Midbrain (tissue), 1 donor: ENCODE results near the gene RPUSD1.
"Not testable (repeated sequence)": the region's sequence is repeated elsewhere in the genome, so short reads cannot be mapped to it uniquely, and the experiment has no call there.

ENCODE experiments used
- DNase-seq: peaks from one replicate; lab custom pipeline; 2025; lab: John Stamatoyannopoulos, UW

RPUSD1 gene

DNA sequence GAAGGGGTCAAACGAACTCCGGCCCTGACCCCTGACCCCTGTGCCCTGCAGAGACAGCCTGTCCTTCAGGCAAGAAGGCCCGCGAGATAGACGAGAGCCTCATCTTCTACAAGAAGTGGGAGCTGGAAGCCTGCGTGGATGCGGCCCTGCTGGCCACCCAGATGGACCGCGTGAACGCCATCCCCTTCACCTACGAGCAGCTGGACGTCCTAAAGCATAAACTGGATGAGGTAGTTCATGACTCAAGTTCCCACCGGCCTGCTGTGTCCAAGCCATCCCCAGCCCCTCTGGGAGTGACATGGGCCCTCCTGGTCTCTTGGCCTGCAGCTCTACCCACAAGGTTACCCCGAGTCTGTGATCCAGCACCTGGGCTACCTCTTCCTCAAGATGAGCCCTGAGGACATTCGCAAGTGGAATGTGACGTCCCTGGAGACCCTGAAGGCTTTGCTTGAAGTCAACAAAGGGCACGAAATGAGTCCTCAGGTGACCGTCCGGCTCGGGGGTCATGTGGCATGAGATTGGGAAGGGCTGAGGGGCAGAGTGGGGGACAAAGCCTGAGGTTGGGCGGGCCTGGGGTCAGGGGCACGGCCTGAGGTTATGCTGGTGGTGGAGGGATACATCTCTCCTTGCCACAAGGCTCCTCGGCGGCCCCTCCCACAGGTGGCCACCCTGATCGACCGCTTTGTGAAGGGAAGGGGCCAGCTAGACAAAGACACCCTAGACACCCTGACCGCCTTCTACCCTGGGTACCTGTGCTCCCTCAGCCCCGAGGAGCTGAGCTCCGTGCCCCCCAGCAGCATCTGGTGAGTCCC is 22.0 kb downstream of the RPUSD1 start:
- no peak for DNase-seq

DNA sequence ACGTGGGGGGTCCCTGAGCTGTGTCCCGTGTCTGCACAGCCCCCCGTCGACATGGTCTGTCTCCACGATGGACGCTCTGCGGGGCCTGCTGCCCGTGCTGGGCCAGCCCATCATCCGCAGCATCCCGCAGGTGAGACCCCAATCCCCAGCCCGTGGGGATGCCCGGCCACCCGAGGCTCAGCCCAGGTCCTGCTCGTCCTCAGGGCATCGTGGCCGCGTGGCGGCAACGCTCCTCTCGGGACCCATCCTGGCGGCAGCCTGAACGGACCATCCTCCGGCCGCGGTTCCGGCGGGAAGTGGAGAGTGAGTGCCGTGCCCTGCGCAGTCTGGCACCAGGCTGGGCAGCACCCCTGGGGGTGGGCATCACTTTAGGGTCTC is 22.7 kb downstream of the RPUSD1 start:
- DNase-seq, result no peak

DNA sequence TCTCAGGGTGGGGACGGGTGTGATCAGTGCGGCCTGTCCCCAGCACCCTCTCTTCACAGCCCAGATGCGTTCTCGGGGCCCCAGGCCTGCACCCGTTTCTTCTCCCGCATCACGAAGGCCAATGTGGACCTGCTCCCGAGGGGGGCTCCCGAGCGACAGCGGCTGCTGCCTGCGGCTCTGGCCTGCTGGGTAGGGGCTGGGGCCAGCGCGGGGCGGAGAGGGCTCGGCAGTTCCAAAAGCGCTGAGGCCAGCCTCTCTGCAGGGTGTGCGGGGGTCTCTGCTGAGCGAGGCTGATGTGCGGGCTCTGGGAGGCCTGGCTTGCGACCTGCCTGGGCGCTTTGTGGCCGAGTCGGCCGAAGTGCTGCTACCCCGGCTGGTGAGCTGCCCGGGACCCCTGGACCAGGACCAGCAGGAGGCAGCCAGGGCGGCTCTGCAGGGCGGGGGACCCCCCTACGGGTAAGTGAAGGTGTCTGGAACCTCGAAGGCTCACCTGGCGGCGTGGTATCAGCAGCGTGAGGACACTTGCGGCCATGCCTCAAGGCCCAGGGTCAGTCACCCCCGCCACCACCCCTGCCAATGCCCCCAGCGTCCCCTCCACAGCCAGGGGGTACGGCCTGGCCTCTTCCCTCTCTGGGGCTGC is 23.2 kb downstream of the RPUSD1 start:
- DNase-seq, result no peak

DNA sequence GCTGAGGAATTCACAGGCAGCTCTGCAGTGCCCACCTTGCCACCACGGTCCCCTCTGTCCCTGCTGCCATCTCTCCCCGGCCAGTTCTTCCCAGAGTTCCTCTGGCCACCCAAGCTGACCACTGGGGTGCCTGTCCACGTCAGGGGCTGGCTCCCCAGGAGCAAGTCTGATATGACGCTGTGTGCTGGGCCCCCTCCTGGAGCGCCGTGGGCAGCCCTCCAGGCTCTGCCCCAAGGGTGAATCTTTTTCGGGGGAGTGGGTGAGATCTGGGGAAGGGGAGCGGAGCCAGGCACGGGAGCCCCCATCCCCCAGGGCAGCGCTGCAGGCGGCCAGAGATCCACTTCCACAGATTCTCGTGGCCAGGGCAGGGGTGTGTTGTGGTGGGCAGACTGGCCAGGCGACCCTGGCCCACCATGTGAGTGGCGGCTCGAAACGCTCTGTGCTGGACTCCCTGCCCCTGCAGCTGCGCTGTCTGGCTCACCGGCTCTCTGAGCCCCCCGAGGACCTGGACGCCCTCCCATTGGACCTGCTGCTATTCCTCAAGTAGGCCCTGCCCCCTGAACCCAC is 23.9 kb downstream of the RPUSD1 start:
- DNase-seq, result no peak

DNA sequence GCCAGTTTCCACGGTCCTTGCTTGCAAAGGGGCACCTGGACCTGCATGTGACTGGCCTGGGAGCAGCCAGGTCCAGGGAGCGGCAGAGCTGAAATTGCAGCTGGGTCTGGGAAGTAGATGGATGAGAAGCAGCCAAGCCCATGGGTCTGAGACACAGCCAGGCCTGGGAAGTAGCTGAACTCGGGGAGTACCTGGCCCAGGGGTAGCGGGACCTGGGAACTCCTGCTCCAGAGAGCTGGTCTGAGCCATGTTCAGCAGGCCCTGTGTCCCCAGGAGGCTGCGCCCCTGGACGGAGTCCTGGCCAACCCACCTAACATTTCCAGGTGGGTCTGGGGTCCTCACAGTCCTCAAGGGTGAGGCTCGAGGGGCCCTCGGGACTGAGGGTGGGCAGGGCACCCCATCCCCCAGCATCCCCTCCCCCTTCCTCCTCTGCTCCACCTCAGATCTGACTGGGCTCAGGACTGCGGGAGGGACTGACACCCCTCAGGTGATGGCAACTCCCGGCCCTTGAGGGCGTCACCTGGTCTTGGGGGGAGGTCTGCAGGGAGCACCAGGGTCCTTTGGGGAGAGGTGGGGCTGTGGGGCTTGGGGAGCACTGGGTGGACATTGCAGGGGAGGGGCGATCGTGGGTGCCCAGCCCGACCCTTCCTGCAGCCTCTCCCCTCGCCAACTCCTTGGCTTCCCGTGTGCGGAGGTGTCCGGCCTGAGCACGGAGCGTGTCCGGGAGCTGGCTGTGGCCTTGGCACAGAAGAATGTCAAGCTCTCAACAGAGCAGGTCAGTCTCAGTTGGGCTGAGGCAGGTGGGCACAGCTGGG is 24.6 kb downstream of the RPUSD1 start:
- no peak for DNase-seq

DNA sequence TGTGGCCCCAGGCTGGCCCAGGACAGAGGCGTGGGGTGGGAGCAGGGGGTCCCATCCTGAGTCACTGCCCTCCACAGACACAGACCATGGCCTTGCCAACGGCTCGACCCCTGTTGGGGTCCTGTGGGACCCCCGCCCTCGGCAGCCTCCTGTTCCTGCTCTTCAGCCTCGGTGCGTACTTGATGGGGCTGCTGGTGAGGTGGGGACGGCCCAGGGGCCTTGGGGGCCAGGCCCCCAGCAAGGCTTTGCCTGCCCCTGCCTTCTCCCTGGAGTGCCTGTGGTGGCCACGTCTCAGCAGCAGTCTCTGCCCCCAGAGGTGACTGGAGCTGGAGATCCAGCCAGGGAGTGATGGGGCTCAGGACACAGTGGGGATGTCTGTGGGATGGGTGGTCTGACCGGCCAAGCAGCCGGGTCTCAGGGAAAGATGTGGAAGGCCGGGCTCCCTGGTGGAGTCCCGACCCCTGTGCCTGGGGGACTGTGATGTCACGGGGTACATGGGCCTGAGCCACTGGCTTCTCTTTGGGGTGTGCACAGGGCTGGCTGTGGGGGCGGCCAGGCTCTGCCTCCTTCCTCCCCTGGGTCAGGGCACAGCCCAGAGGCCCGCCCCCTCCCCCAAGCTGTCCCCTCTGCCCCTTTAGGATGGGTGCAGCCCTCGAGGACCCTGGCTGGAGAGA is 25.4 kb downstream of the RPUSD1 start:
- DNase-seq, result no peak

DNA sequence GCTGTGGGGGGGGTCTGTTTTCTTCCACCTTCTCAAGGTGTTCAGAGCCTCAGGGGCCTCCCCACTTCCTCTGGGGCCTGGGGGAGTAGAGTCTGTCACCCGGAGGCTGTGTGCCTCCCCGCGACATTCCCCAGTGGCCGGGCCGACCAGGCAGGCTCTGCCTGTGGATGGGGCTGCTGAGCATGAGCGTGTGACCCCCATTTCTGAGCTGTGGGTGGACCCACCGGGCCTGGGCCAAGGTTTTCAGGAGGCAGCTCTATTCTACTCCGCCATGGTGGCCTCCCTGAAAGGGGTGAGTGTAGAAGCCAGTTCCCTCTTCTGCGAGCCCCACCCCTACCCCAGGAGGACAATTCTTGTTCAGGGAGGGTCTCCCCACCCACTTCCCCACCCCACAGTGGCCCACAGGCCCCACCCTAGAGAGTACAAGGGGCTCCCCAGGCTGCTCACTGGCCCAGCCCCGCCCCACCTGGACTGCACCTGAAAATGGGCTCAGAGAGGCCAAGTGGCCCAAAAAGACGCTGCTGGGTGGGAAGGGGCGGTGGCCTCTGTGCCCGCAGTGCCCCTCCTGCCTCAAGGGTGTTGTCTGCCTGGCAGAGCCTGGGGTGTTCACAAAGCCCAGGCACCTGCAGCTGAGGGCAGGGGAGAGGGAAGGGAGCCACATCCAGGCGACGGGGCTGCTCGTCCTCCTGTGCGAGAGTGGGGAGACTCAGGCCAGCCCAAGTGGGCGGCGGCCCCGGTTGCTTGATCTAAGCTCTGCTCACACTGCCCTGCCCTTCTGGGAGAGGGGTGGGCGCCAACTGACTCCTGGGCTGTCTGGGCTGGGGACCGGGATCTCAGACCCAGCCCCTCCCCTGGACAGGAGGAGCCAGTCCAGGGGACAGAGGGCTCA is 26.3 kb downstream of the RPUSD1 start:
- no peak for DNase-seq

DNA sequence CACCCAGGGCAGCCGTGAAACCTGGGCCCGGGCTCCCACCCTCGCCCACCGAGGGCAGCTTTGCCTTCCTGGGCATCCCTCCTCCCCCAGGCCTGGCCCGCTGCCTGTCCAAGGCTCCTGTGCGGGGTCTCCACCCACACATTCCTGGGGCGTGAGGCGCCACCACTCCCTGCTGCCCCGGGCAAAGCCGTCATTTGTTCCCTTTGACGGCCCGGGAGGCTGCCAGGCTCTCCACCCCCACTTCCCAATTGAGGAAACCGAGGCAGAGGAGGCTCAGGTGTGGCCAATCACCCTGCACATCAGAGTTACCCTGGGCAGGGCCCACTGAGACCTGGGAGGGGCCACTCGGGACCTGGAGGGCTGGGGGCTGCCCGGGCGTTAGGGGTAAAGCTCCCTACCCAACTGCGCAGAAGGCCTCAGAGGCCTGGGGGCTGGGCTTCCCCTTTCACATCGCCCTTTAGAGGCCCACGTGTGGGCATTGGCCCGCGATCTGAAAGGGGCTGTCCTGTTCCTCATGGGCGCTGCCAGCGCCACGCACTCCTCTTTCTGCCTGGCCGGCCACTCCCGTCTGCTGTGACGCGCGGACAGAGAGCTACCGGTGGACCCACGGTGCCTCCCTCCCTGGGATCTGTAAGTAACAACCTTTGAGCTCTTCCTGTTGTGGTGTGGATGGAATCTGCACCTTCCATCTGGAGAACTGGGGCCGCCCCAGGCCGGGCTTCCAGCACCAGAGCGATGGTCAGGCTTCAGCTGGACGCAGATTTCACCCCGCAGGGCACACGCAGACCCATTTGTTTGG is 27.4 kb downstream of the RPUSD1 start, which contains the start of gene MSLN:
Gene MSLN, plus strand, starts transcription at position 190 of the 799 bp plus-strand sequence. CDS start 1,947 bp downstream, outside the sequence.
- no peak for DNase-seq

DNA sequence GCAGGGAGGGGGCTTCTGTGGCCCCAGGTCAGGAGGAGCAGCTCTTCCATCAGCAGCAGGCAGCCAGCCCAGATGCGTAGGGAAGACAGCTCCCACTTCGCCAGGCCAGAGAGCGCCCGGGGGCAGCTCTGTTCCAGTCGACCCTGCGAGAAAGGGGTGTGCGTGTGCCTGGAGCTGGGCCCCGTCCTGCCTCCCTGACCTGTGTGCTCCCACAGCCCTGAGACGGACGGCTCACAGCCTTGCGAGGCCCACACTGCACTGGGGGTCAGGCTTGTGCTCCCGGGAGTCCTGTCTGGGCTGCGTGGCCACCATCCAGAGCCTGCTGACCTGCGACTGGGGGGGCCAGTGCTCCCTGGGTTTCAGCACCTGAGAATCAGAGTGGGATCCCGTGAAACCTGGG is 28.1 kb downstream of the RPUSD1 start:
- DNase-seq, result no peak

DNA sequence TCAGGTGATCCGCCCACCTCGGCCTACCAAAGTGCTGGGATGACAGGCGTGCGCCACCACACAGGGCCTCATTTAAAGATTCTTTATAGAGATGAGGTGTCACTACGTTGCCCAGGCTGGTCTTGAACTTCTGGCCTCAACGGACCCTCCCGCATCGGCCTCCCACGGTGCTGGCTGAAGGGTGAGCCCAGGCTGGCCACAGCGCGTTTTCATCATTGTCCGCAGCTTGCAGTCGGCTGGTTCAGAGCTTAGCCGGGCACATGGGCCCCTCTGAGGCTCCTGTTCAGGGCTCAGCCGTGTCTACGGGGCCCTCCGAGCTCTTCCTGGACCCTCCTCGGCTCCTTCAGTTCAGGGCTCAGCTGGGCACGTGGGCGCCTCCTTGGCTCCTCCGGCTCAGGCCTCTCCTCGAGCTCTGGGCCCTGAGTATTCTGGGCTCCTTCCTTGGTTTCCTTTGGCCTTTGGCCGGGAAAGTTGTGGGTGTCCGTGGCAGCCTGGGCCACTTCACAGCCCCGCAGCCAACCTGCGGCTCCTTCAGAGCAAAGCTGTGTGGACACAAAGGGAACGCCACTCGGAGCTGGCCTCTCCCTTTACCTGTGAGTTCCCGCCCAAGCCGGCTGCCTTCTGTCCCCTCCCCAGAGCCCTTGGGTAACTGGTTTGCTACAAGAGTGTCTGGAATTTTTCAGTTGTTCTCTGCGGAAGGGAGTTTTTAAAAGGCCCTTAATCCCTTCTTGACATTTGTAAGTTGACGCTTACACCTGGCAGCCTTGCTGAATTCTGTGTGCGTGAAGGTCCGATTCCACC is 28.9 kb downstream of the RPUSD1 start:
- DNase-seq, result no peak

DNA sequence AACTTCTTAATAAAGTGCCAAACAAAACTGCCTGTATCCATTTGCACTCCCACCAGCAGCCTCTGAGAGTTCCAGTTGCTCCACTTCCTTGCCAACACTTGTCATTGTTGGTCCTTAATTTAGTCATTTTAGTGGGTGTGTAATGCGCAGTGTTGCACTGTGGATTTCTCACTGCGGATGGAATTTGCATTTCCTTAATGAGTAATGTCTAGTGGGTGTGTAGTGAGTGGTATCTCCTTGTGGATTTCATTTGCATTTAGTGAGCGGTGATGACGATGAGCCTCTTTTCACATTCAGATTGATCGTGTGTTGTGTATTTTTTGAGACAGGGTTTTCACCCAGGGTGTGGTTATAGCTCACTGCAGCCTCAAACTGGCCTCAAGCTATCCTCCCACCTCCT is 31.8 kb downstream of the RPUSD1 start:
- no peak for DNase-seq

DNA sequence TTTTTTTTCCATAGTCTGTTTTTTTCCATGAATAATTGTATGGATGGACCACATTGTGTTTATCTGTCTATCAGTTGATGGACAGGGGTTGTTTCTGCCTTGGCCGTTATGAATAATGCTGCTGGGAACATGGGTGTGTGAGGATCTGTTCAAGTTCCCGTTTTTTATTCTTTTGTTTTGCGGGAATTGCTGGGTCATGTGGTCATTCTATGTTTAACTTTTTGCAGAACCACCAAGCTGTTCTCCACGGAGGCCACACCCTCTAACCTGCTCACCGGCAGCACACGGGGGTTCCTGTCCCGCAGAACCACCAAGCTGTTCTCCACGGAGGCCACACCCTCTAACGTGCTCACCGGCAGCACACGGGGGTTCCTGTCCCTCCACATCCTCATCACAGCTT is 33.5 kb downstream of the RPUSD1 start:
- no peak for DNase-seq

DNA sequence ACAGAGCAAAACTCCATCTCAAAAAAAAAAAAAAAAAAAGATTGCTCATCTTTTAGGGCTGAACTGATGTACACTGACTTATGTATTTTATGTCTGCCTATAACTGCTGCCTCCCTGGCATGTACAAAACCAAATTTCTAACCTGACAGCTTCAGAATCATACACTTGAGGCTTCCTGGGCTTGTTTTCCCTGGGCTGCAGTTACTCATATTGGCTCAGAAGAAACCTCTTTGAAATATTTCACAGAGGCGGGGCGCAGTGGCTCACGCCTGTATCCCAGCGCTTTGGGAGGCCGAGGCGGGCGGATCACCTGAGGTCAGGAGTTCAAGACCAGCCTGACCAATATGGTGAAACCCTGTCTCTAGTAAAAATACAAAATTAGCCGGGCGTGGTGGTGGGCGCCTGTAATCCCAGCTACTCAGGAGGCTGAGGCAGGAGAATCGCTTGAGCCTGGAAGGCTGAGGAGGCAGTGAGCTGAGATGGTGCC is 34.0 kb downstream of the RPUSD1 start:
- DNase-seq, result not testable (repeated sequence)

DNA sequence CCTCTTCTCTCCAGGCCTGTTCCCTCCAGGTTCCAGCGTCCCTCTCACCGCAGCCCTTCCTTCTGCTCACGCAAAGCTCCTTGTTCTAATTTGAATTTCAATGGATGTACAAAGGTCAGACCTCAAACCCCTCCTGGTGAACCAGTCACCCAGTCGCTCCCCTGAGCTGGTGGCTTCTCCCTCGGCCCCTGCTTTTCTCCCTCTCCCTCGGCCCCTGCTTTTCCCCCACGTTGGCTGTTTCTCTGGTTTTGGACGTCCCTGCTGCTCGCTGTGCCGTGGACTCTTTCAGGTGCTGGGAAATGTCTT is 36.2 kb downstream of the RPUSD1 start:
- DNase-seq, result no peak

DNA sequence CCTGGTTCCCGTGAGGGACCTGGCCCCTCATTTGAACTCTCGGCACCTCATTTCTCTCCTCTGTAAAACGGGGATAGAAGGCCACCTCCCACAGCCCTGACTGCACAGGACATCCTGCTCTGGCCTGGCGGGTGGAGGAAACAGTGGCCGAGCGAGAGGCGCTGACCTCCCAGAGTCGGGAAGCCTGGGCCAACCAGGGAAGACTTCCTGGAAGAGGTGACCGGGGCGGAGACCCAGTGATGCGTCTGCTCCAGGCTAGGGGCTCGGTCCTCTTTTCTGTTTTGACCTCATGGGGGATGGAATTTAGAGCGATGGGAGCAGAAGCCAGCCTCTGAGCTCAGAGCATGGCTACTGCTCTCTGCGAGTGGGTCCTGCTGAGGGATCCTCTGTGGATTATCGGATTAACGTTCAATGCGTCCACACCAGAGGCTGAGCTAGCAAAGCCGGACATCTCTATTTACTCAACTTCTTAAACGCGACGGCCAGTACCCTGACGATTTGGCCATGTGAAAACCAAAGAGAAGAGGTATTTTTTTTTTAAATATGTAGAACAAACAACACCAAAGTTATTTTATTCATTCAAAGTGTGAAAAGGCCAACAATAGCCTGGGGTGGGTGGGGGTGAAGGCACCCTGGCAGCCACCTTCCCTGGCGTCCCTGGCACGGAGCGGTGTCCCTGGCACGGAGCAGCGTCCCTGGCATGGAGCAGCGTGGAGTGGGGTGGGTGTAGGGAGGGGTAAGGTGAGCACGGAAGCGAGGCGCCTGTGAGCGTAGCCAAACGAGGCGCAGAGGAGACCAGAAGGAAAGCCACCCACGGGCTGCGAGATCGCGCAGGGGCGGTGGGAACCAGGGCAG is 36.8 kb downstream of the RPUSD1 start:
- peak; percentile 20 for DNase-seq

DNA sequence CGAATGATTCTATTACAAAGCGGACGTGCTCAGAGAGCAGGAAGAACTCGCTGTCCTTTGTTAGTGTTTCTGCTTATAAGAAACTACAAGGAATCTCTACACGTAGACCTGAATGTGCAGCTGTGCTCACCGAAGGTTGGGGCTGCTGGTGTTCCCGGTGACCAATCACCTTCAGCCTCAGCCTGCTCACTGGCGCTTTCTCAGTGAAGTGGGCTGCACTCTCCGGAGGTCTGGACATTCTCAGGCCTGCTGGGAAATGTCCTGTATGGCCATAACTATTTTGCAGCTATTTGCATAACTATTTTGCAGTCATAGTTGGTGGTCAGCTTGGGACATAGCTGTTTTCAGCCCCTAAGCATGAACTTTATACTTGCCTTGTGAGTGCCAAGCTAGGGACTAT is 37.7 kb downstream of the RPUSD1 start:
- no peak for DNase-seq

DNA sequence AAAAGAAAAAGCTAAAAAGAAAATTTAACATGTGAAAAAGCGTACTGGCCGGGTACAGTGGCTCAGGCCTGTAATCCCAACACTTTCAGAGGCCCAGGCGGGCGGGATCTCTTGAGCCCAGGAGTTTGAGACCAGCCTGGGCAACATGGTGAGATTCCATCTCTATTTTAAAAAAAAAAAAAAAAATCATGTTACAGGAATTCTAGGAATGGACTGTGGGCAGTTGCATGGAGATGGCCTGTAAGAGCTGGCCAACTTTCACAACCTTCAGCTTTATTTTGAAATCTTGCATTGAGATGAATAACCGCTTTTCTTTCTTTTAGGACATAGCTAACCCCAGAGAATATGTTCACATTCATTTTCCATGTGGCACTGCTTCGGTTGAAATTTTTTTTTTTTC is 39.2 kb downstream of the RPUSD1 start:
- no peak for DNase-seq
